Suprapubic skin (tissue), 4 donors: ENCODE measurements around the gene ATXN2.

ENCODE experiments used
- CTCF ChIP-seq, 2 donors: fragments of 200-600 bp in 1 of 2; fragments of 450-650 bp in 1 of 2; sonication (generic) in 1 of 2; IDR thresholded peaks; one replicate each; pipeline ENCODE4 v1.5.1; 2016 to 2019; ENCODE audit warnings: antibody characterized with exemption in 2 of 2, mild to moderate bottlenecking in 1 of 2, moderate library complexity in 1 of 2
- EP300 ChIP-seq: sonication (generic); formaldehyde crosslinking; IDR thresholded peaks from one replicate; pipeline ENCODE4 v1.6.1; 2017; ENCODE audit warnings: antibody characterized with exemption
- POLR2A ChIP-seq, 2 donors: fragments of 450-650 bp; IDR thresholded peaks; one replicate each; pipeline ENCODE4 v1.6.1; 2017; ENCODE audit warnings: antibody characterized with exemption in 2 of 2, mild to moderate bottlenecking in 2 of 2, moderate library complexity in 2 of 2
- POLR2AphosphoS5 ChIP-seq, 3 donors: sonication (generic); formaldehyde crosslinking; IDR thresholded peaks; one replicate each; pipeline ENCODE4 v1.6.1; 2017; ENCODE audit warnings: antibody characterized with exemption in 3 of 3

GRCh38 chr12:111638556-111638955, 39.4 kb upstream of the ATXN2 start:
- TF ChIP-seq CTCF (IDR thresholded peaks at IDR 0.05) (no peak), POLR2A (IDR thresholded peaks at IDR 0.05) (no peak), EP300 (no peak), POLR2AphosphoS5 (IDR thresholded peaks at IDR 0.05) (no peak)
